ENCODE measurements around the gene PIEZO1. TPM values are rescaled to one million over a fixed set of nuclear protein-coding genes. Genes with fewer than 3 reads are reported as not detected.
A peak's percentile ranks its signal among the peaks of the same experiment; 100 is the strongest.

PIEZO1 gene
- total and polyA plus RNA-seq, 9 of the 15 experiments (the other 6 are each of a cell fraction or from before 2014, with no cell fraction given): 3.6 to 432 (median 131) TPM

GRCh38 chr16:88736088-88736487 is 48.9 kb downstream of the PIEZO1 start:
- POLR2A ChIA-PET: no interaction called here
- in situ Hi-C loops (cut with MboI): no loop called here

More at GRCh38 chr16:88736088-88736487, 48.9 kb downstream of the PIEZO1 start:
- H3K4me1 ChIP-seq (replicated peaks in 1 of 2; ENCODE audit: control insufficient read depth in 2 of 2, insufficient read depth in 2 of 2, low read length in 2 of 2): peaks cover 0 to 95% of the 10 kb centered on the region in 2 experiments; a peak in 3 of 5 replicates
- H3K4me3 ChIP-seq: no peak overlapping the region
- 92% methylated on average over 17 of the region's 21 CpGs for WGBS (ENCODE audit: insufficient coverage, low coverage, missing lambda C conversion rate)
- no peaks in the 10 kb centered on the region for H3K9me1 ChIP-seq (ENCODE audit: control insufficient read depth, insufficient read depth, low read length)
- no peak for FAIRE-seq
- intact Hi-C loops (cut with micrococcal nuclease): loop anchor here (2.0 kb wide), 1 partner anchor 49 kb away; the partner anchor contains the start of gene PIEZO1
- peaks cover 8% of the 10 kb centered on the region for H4K20me1 ChIP-seq (replicated peaks; ENCODE audit: control insufficient read depth, insufficient read depth, low read length)
- peak overlapping the region in 1 of 2 experiments; percentile 43; a peak in 1 of 4 replicates for H3K9ac ChIP-seq (ENCODE audit: insufficient read depth in 1 of 2, low read depth in 2 of 2, low read length in 2 of 2)
- BruUV-seq (replicated peaks): no TSS peak
- 0 out of 2 replicates have a peak, but pooled peaks have one; percentile 9 for TF ChIP-seq POLR2A (conservative IDR thresholded peaks at IDR 0.05)
- peak; percentile 40; the same call in 1 of the 2 replicates for TF ChIP-seq POLR2G (IDR thresholded peaks at IDR 0.05; ENCODE audit: low read depth, low read length)
- no peak for TF ChIP-seq MBD1 (CRISPR knock-in tag; IDR thresholded peaks at IDR 0.05)
- peaks cover 7% of the 10 kb centered on the region; the same call in 2 of the 3 replicates for H3K79me2 ChIP-seq (ENCODE audit: control insufficient read depth, insufficient read depth, low read length)
- CTCF ChIA-PET (ENCODE audit: low intra/inter-chr PET ratio): interaction anchor here (0.9 to 2.7 kb wide), 3 partner anchors 76 to 481 kb away, joined by 3 to 21 read pairs (median 4); partner anchors contain the start of gene APRT
- H3K27me3 ChIP-seq (ENCODE audit: control insufficient read depth in 2 of 2, insufficient read depth in 2 of 2, low read length in 2 of 2): no peaks in the 10 kb centered on the region
- H3K9me3 ChIP-seq (replicated peaks; ENCODE audit: control insufficient read depth, insufficient read depth, low read depth, low read length): no peaks in the 10 kb centered on the region
- no peak overlapping the region for H2AFZ ChIP-seq (ENCODE audit: low read depth, low read length)
- ATAC-seq: no peak
- H3K4me2 ChIP-seq (ENCODE audit: insufficient read depth, low read length): no peak overlapping the region
- peaks cover 99% of the 10 kb centered on the region for H3K36me3 ChIP-seq (ENCODE audit: control insufficient read depth, insufficient read depth, low read length)
- no peak for DNase-seq (ENCODE audit: extremely low read depth in 1 of 4, low spot score in 3 of 4)
- H3K27ac ChIP-seq (ENCODE audit: extremely low read depth, low read depth, low read length): no peak overlapping the region
